Mononuclear cell (primary cell): ENCODE data around the gene GHRH. TPM values are rescaled to one million over a fixed set of nuclear protein-coding genes. Genes with fewer than 3 reads are reported as not detected.

Source experiments
- total RNA-seq: library from RNA; depleted of rRNA; stranded (reverse); fragments of >200 nt; gene quantifications from one replicate; pipeline ENCODE4 v1.2.3, GENCODE V29; 2012

Gene GHRH
- total RNA-seq, 1 donor, result not detected

Other genes starting within 250 kb of the GHRH start
- gene RBL1, start 165.8 kb downstream of the GHRH start, total RNA-seq, result 28.9 TPM
- gene RPN2, start 82.5 kb downstream of the GHRH start, total RNA-seq, result 124 TPM
- gene MROH8, start 82.3 kb downstream of the GHRH start, total RNA-seq, result 1.8 TPM
- 4.3 TPM for gene MANBAL, start 27.8 kb upstream of the GHRH start, total RNA-seq
- 24.1 TPM for gene SRC, start 84.3 kb upstream of the GHRH start, total RNA-seq